ENCODE data around the gene IPCEF1. TPM values are rescaled to one million over a fixed set of nuclear protein-coding genes. Genes with fewer than 3 reads are reported as not detected.
A peak's percentile ranks its signal among the peaks of the same experiment; 100 is the strongest.

Gene IPCEF1
- total RNA-seq, 3 donors from 2014 or later (not counting 1 experiment from before 2014, with no cell fraction given): 31.4 to 53.2 (median 45.5) TPM

DNA sequence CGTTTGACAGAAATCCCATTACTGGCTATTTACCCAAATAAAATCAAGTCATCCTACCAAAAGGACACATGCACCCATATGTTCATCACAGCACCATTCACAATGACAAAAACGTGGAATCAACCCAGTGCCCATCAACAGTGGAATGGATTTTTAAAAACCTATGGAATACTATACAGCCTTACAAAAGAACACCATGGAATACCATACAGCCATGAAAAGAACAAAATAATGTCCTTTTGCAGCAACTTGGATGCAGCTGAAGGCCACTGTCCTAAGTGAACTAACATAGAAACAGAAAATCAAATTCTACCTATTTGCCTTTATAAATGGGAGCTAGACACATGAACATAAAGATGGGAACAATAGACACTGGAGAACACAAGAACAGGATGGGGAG lies 17.4 kb upstream of the IPCEF1 start:
- Mint-ChIP-seq H3K27ac (no peak overlapping the region), H3K9me3 (no peaks in the 10 kb centered on the region), H3K36me3 (no peaks in the 10 kb centered on the region), H3K27me3 (ENCODE audit: low read depth in 2 of 2) (peaks cover 0 to 11% of the 10 kb centered on the region in 2 donors), H3K4me1 (no peaks in the 10 kb centered on the region), H3K4me3 (no peak overlapping the region)
- no peaks in the 10 kb centered on the region for H3K36me3 ChIP-seq (ENCODE audit: control insufficient read depth, insufficient read depth, low read length)
- no peaks in the 10 kb centered on the region for H3K27me3 ChIP-seq (ENCODE audit: control insufficient read depth, insufficient read depth, low read length)
- intact Hi-C loops (cut with micrococcal nuclease): no loop called here
- 76% methylated on average over 2 of the region's 2 CpGs for WGBS (ENCODE audit: insufficient coverage)
- ATAC-seq (no peak), DNase-seq (no peak)
- no peak for TF ChIP-seq CTCF (IDR thresholded peaks at IDR 0.05)
- H3K27ac ChIP-seq (ENCODE audit: low read length): no peak overlapping the region
- H3K4me3 ChIP-seq (ENCODE audit: low read length): no peak overlapping the region
- no peaks in the 10 kb centered on the region for H3K9me3 ChIP-seq (ENCODE audit: control insufficient read depth, insufficient read depth, low read length)
- no peaks in the 10 kb centered on the region for H3K4me1 ChIP-seq (ENCODE audit: control insufficient read depth, insufficient read depth, low read length)

DNA sequence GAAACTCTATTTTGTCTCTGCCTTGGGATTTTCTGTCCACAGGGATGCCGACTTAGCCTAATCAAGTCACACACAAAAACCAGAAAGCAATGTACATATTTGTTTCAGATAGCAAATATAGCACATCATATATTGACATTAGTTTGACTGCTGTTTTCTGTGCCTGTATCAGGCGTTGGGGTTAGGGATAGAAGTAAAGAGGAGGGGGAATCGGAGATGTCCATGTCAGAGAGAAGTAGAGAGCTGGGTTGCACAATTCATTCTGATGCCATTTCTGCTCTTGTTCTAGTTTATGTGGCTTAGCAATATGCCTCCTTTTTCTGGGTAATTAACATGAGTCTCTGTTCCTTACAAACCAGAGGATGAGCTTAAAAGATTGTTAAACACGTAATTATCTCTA lies 14.7 kb upstream of the IPCEF1 start:
- Mint-ChIP-seq H3K36me3 (no peaks in the 10 kb centered on the region), H3K27me3 (ENCODE audit: low read depth in 2 of 2) (peaks cover 0 to 11% of the 10 kb centered on the region in 2 donors), H3K4me3 (no peak overlapping the region), H3K4me1 (no peaks in the 10 kb centered on the region), H3K27ac (no peak overlapping the region), H3K9me3 (no peaks in the 10 kb centered on the region)
- H3K36me3 ChIP-seq (ENCODE audit: control insufficient read depth, insufficient read depth, low read length): no peaks in the 10 kb centered on the region
- DNase-seq (no peak), ATAC-seq (no peak)
- WGBS (ENCODE audit: insufficient coverage): 89% methylated on average over 4 of the region's 4 CpGs
- intact Hi-C loops (cut with micrococcal nuclease): loop anchor here (1.0 kb wide), 1 partner anchor 217 kb away; no protein-coding TSS in a partner anchor
- H3K4me3 ChIP-seq (ENCODE audit: low read length): no peak overlapping the region
- H3K9me3 ChIP-seq (ENCODE audit: control insufficient read depth, insufficient read depth, low read length): no peaks in the 10 kb centered on the region
- H3K27me3 ChIP-seq (ENCODE audit: control insufficient read depth, insufficient read depth, low read length): no peaks in the 10 kb centered on the region
- H3K27ac ChIP-seq (ENCODE audit: low read length): no peak overlapping the region
- TF ChIP-seq CTCF (IDR thresholded peaks at IDR 0.05): no peak
- no peaks in the 10 kb centered on the region for H3K4me1 ChIP-seq (ENCODE audit: control insufficient read depth, insufficient read depth, low read length)

DNA sequence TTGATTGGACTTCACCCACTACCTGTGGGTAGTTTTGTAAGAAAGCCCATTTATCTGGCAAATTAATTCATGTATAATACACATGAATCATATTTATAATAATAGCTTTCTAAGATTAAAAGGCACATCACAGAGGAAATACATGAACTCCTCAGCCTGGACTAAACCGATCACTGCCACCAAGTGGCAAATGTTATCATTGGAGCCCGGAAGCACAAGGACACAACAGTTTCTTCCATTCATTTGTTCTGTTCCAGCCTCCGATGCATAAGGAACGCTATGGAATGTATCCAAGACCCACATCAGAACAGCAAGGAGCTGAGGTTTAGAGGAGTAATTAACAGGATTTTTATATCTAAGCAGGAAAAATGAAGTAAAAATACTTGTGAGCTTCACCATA lies 13.9 kb upstream of the IPCEF1 start:
- intact Hi-C loops (cut with micrococcal nuclease): no loop called here

More for the DNA sequence above, 13.9 kb upstream of the IPCEF1 start:
- 27% methylated on average over 3 of the region's 4 CpGs for WGBS (ENCODE audit: insufficient coverage)
- peak; percentile 32 for TF ChIP-seq CTCF (IDR thresholded peaks at IDR 0.05)
- Mint-ChIP-seq H3K36me3 (no peaks in the 10 kb centered on the region), H3K4me3 (no peak overlapping the region), H3K27ac (no peak overlapping the region), H3K9me3 (no peaks in the 10 kb centered on the region), H3K4me1 (no peaks in the 10 kb centered on the region), H3K27me3 (ENCODE audit: low read depth in 2 of 2) (peaks cover 0 to 11% of the 10 kb centered on the region in 2 donors)
- peak in 1 of 2 donors; percentile 57 for DNase-seq
- no peaks in the 10 kb centered on the region for H3K27me3 ChIP-seq (ENCODE audit: control insufficient read depth, insufficient read depth, low read length)
- H3K36me3 ChIP-seq (ENCODE audit: control insufficient read depth, insufficient read depth, low read length): no peaks in the 10 kb centered on the region
- H3K27ac ChIP-seq (ENCODE audit: low read length): no peak overlapping the region
- H3K4me1 ChIP-seq (ENCODE audit: control insufficient read depth, insufficient read depth, low read length): no peaks in the 10 kb centered on the region
- no peaks in the 10 kb centered on the region for H3K9me3 ChIP-seq (ENCODE audit: control insufficient read depth, insufficient read depth, low read length)
- no peak for ATAC-seq
- no peak overlapping the region for H3K4me3 ChIP-seq (ENCODE audit: low read length)
